K562 (cell line): Measurements from ENCODE around the gene LRRC61. TPM values are rescaled to one million over a fixed set of nuclear protein-coding genes. Genes with fewer than 3 reads are reported as not detected.

Experiments used
- CCNT2 ChIP-seq: IDR thresholded peaks from 2 replicates; pipeline ENCODE4 v1.6.1; 2011; ENCODE audit warnings: borderline replicate concordance, low read depth, mild to moderate bottlenecking, moderate library complexity, mixed read lengths, low read length; ENCODE audit not compliant: insufficient read length; ENCODE audit errors: extremely low read depth
- CHAMP1 ChIP-seq: fragments of 450-650 bp; IDR thresholded peaks from 2 replicates; pipeline ENCODE4 v1.6.1; 2016; ENCODE audit warnings: mild to moderate bottlenecking
- CREB1 ChIP-seq, 2 experiments: sonication (generic) in 1 of 2; formaldehyde crosslinking in 1 of 2; IDR thresholded peaks; 2 replicates each; pipeline versions ENCODE4 v1.6.1 to v1.8.0; 2012 to 2022; ENCODE audit warnings: inconsistent platforms in 1 of 2, mild to moderate bottlenecking in 1 of 2, missing genetic modification reagents in 1 of 2, moderate library complexity in 1 of 2
- DDX20 ChIP-seq: fragments of 450-650 bp; IDR thresholded peaks from 2 replicates; pipeline ENCODE4 v1.6.1; 2016; ENCODE audit warnings: missing genetic modification characterization, low read depth, mild to moderate bottlenecking, missing compliant biosample characterization, moderate library complexity
- ETV5 ChIP-seq: sonication (generic); formaldehyde crosslinking; IDR thresholded peaks from 2 replicates; pipeline ENCODE4 v1.4.0; 2020; ENCODE audit warnings: low read depth, mild to moderate bottlenecking, missing genetic modification reagents
- GATAD2A ChIP-seq: fragments of 450-650 bp; IDR thresholded peaks from 2 replicates; pipeline ENCODE4 v1.6.1; 2017
- HCFC1 ChIP-seq: IDR thresholded peaks from 2 replicates; pipeline ENCODE4 v1.6.1; 2012; ENCODE audit warnings: low read depth, low read length, improper control_type of control experiment
- LEF1 ChIP-seq: fragments of 450-650 bp; IDR thresholded peaks from 2 replicates; pipeline ENCODE4 v1.6.1; 2016; ENCODE audit warnings: mild to moderate bottlenecking
- MECOM ChIP-seq: fragments of 250-450 bp; sonication (Bioruptor Pico); IDR thresholded peaks from 2 replicates; pipeline ENCODE4 v1.8.0; 2022; ENCODE audit warnings: inconsistent platforms
- MEF2D ChIP-seq: conservative IDR thresholded peaks from 2 replicates; pipeline ENCODE4 v1.6.1; 2016; ENCODE audit warnings: low read depth, missing genetic modification characterization, missing compliant biosample characterization
- MLLT1 ChIP-seq, 2 experiments: fragments of 450-650 bp; IDR thresholded peaks; 2 replicates each; pipeline ENCODE4 v1.6.1; 2016
- NR0B1 ChIP-seq: fragments of 450-650 bp; IDR thresholded peaks from one replicate; pipeline ENCODE4 v1.6.1; 2018; ENCODE audit warnings: mild to moderate bottlenecking, moderate library complexity; ENCODE audit not compliant: partially characterized antibody
- SIRT6 ChIP-seq: IDR thresholded peaks from one replicate; pipeline ENCODE4 v1.6.1; 2012; ENCODE audit warnings: low read depth, mild to moderate bottlenecking, control low read depth, inconsistent platforms, low read length, moderate library complexity
- SOX6 ChIP-seq: fragments of 450-650 bp; IDR thresholded peaks from 2 replicates; pipeline ENCODE4 v1.6.1; 2014; ENCODE audit warnings: mild to moderate bottlenecking
- STAT5A ChIP-seq: IDR thresholded peaks from 2 replicates; pipeline ENCODE4 v1.6.1; 2012; ENCODE audit warnings: low read length, inconsistent platforms, borderline replicate concordance
- TAL1 ChIP-seq: fragments of 450-650 bp; IDR thresholded peaks from 2 replicates; pipeline ENCODE4 v1.6.1; 2016; ENCODE audit warnings: mild to moderate bottlenecking
- TBL1XR1 ChIP-seq, 2 experiments: IDR thresholded peaks; 2 replicates each; pipeline ENCODE4 v1.6.1; 2012; ENCODE audit warnings: improper control_type of control experiment in 2 of 2, low read length in 2 of 2, mild to moderate bottlenecking in 1 of 2
- ZBED1 ChIP-seq: IDR thresholded peaks from 2 replicates; pipeline ENCODE4 v1.6.1; 2014
- ZNF232 ChIP-seq: sonication (generic); formaldehyde crosslinking; IDR thresholded peaks from 2 replicates; pipeline ENCODE4 v1.8.0; 2022; ENCODE audit warnings: mild to moderate bottlenecking, missing genetic modification reagents
- ZNF3 ChIP-seq: fragments of 250-450 bp; sonication (Bioruptor Pico); IDR thresholded peaks from 2 replicates; pipeline ENCODE4 v1.5.0; 2021; ENCODE audit warnings: mild to moderate bottlenecking, moderate library complexity
- ZNF445 ChIP-seq: fragments of 250-450 bp; sonication (Bioruptor Pico); IDR thresholded peaks from 2 replicates; pipeline ENCODE4 v1.4.0; 2020; ENCODE audit warnings: low read depth, mild to moderate bottlenecking, moderate library complexity
- ZNF589 ChIP-seq: fragments of 200-800 bp; sonication (Bioruptor generic); IDR thresholded peaks from 2 replicates; pipeline ENCODE4 v1.6.1; 2016; ENCODE audit warnings: low read depth, missing genetic modification characterization, missing compliant biosample characterization
- ZNF717 ChIP-seq: fragments of 250-450 bp; sonication (Bioruptor Pico); IDR thresholded peaks from 2 replicates; pipeline ENCODE4 v1.5.0; 2021
- ZNF778 ChIP-seq: fragments of 450-650 bp; formaldehyde crosslinking; IDR thresholded peaks from 2 replicates; pipeline ENCODE4 v1.4.0; 2020; ENCODE audit warnings: mild to moderate bottlenecking, moderate library complexity
- polyA plus RNA-seq, 8 experiments: library from polyadenylated mRNA; depleted of rRNA in 4 of 8; stranded (reverse) in 5 of 8; unstranded in 3 of 8; fragments of >200 nt; fragmentation: Nextera tagmentation in 2 of 8; fragmentation: Illumina TruSeq in 1 of 8; extraction: Ambion mirVana in 2 of 8; extraction: Trizol in 1 of 8; gene quantifications; 2 replicates each; pipeline versions ENCODE4 v1.2.1 to v1.2.3, GENCODE V29; 2011 to 2014; ENCODE audit warnings: inconsistent platforms in 1 of 8, missing spikeins in 1 of 8
- total RNA-seq, 7 experiments: library from RNA; depleted of rRNA in 6 of 7; stranded (reverse); fragments of >200 nt in 6 of 7; fragmentation: Illumina TruSeq in 2 of 7; extraction: Trizol in 2 of 7; gene quantifications; 2 replicates each; pipeline versions ENCODE4 v1.2.1 to v1.2.3, GENCODE V29; 2011 to 2021; ENCODE audit warnings: low replicate concordance in 1 of 7

LRRC61 gene
- total and polyA plus RNA-seq, 9 of the 15 experiments (the other 6 are each of a cell fraction or from before 2014, with no cell fraction given) = 1.3 to 55.2 (median 35.2) TPM

GRCh38 chr7:150313367-150313809 lies 9.8 kb upstream of the LRRC61 start (continued):
- TF ChIP-seq DDX20 = 0 out of 2 replicates have a peak, but pooled peaks have one; percentile 32
- peak; percentile 97 for TF ChIP-seq TAL1
- TF ChIP-seq ZNF589 = 0 out of 2 replicates have a peak, but pooled peaks have one; percentile 12
- TF ChIP-seq SIRT6 = no peak
- TF ChIP-seq MEF2D (tag) = 0 out of 2 replicates have a peak, but pooled peaks have one; percentile 14
- peak; percentile 81; the same call in 1 of the 2 replicates for TF ChIP-seq CHAMP1
- TF ChIP-seq NR0B1 = no peak
- no peak for TF ChIP-seq ZNF778 (CRISPR knock-in tag)
- TF ChIP-seq ZNF232 (CRISPR knock-in tag) = no peak
- TF ChIP-seq ZNF445 (CRISPR knock-in tag) = no peak
- TF ChIP-seq CCNT2 = no peak
- peak; percentile 91 for TF ChIP-seq STAT5A
- no peak for TF ChIP-seq ZNF717
- peak; percentile 70; the same call in 1 of the 2 replicates for TF ChIP-seq MECOM
- peak; percentile 67 for TF ChIP-seq ETV5 (CRISPR knock-in tag)
- TF ChIP-seq ZBED1 = no peak
- TF ChIP-seq LEF1 = peak; percentile 81
- no peak; a peak in 1 of 4 replicates for TF ChIP-seq MLLT1 (IDR thresholded peaks at IDR 0.05)
- 0 out of 2 replicates have a peak, but pooled peaks have one; percentile 8 for TF ChIP-seq HCFC1
- peak in 1 of 2 experiments; percentile 91; a peak in 2 of 4 replicates for TF ChIP-seq TBL1XR1 (IDR thresholded peaks at IDR 0.05; ENCODE audit: low read length in 2 of 2)
- peak; percentile 7; the same call in 1 of the 2 replicates for TF ChIP-seq ZNF3 (CRISPR knock-in tag)
- TF ChIP-seq CREB1 (IDR thresholded peaks at IDR 0.05) = peak; percentile 32
- TF ChIP-seq CREB1 (CRISPR knock-in tag; IDR thresholded peaks at IDR 0.05) = no peak
- peak; percentile 83; the same call in 1 of the 2 replicates for TF ChIP-seq GATAD2A
- TF ChIP-seq SOX6 = peak; percentile 97
